ENCODE data around the gene LIFR.
"Not testable (repeated sequence)": the region's sequence is repeated elsewhere in the genome, so short reads cannot be mapped to it uniquely, and the experiment has no call there.

Gene LIFR

DNA sequence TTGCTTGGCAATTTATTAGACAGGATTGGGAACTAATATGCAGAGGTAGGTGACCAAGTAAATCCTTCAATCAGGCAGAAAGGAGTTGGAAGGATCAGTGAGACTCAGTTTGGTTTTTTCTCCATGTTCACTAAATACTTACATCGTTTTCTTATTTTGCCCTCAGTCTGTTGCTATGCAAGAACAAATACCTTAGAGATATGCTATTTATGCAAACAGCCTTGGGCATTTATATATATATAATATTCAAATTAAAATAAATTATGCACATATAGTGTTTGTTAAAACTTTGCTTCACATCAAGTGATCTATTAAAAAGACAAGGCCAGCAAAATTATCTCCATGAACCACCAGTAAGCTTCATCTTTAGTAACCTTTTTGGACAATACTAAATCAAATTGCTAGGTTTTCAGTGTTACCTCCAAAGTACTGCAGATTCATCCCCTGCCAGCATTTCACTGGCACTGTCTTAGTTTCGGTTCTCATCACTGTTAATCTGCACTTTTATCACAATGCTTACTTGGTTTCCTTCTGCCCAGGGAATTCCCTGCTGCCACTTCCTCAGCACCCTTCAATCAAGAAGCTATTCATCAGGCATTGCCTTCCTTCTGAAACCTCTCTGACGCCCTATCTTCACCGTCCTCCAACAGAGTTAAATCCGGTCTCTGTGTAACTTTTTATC is 26.0 kb upstream of the LIFR start:
- no peak for DNase-seq (ENCODE audit: low read depth)

DNA sequence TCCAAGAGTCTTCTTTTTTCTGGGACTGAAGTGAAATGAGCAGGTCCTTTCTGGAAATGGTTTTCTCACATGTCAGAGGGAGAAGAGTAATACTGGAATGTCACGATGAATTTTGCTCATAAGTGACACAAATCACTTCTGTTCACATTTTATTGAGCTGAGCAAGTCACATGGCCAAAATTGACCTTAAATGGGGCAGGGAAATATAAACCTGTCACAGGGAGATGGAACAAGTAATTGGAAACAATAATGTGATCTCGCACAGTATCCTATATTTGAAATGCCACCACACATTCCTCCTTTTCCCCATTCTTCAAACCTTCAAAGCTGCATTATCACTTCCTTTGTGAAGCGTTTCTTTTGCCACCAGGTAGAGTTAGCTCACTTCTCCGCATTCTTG is 25.2 kb upstream of the LIFR start:
- no peak for DNase-seq (ENCODE audit: low read depth)

DNA sequence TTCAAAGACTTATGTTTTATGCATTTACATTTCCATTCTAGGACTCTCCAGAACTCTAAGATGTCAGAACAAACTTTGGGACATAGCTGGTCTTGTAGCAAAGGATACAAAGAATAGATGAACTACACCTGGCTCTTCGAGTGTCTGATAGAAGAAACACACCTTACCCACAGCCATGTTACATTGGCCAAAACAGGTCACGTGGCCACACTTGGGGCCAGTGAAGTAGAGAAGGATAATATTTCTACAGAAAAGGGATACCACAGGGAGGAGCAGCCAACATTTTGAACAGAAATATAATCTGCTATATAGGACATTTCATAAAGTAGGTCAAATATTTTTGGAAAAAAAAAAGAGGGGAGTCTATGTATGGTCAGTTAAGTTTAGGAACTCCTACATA is 22.7 kb upstream of the LIFR start:
- no peak for DNase-seq (ENCODE audit: low read depth)

DNA sequence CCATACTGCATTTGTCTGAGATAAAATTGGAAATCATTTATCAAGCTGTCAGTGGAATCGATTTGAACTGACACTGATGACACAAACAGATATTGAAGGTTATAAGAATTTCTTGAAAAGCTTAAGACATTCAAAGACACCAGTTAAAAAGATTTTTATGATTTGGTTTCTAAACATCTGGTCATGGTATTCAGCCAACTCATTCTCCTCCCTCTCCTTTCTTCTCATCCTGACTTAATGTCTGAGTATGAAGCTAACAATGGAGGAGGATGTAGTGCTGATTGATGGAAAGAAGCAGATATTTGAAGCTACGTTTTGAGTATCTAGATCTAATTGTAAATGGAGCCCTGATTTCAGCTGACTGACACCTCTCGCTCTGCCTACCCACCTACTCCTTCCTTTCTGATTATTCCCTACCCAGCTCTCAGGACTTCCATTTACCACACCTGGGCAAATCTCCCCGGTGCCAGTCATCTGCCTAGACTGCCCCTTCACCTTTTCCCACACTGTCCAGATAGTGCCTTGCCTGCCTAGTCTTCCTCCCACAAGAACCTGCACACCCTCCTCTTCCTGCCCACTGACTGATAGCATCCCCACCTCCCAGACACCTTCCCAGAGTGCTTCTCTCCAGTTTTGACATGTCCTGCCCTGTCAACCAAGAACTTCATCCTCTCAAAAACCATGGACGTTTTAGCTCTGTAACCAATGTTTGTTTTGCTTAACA is 20.7 kb upstream of the LIFR start:
- no peak for DNase-seq (ENCODE audit: low read depth)

DNA sequence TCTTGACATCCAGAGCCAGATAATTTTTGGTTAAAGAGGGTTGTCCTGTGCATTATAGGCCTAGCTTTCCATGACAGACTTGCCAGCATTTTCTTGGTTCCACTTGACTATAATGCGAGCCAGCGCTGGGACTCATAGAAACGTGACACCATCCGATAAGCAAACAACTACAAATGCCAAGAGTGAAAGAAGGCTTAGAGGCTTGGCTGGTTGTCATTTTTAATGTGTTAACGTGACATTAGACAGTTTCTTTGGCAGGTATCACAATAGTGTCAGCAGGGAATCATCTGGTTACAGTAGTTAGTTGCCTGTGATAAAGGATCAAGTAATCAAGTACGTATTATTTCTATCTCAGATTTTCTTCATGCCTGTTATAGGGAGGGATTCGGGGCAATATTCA is 20.0 kb upstream of the LIFR start:
- DNase-seq (ENCODE audit: low read depth) = no peak

DNA sequence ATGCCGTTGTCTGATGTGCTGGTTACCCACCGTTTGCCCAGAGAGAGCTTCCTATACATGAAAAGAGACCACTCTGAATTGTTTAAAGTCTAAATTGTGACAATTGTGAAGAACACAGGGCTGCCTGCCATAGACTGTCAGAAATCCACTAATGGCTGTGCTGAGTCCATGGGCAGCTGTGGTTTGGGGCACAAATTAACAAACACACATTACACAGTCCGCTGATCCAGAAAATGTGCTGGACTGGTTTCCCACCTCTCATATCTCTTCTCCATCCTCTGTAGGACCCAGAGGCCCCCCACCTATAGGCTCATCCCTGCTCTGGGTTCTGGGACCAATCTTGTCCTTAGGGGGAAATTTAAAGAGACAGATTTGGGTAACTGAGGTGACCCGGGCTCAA is 19.0 kb upstream of the LIFR start:
- no peak for DNase-seq (ENCODE audit: low read depth)

DNA sequence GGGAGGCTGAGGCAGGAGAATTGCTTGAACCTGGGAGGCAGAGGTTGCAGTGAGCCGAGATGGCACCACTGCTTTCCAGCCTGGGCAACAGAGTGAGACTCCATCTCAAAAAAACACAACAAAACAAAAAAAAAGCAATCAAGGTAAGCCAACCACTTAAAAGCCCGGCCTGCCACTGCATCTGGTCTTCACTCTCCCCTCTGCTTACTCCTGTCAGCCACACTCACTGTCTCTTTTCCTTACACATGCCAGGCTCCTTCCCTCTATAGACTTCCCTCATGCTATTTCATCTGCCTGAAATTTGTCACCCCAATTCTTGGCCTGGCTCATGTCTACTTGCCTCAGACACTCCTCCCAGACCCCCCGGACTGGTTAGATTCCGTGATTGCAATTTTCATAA is 17.6 kb upstream of the LIFR start:
- no peak for DNase-seq (ENCODE audit: low read depth)

DNA sequence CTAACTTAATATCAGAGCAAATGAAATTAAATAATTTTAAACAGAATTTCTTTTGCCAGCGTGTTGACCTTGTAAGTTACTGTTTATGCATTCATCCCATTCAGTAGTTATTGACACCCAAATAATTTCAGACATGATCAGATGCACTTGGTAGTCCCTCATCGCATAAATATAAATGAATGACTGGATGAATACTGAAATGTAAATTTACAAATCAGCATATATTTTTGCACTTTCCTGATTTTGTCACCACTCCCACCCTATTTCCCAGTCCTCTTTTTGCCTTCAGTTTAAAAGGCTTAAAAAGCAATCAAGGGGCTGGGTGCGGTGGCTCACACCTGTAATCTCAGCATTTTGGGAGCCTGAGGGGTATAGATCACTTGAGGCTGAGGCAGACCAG is 17.1 kb upstream of the LIFR start:
- DNase-seq (ENCODE audit: low read depth) = no peak

DNA sequence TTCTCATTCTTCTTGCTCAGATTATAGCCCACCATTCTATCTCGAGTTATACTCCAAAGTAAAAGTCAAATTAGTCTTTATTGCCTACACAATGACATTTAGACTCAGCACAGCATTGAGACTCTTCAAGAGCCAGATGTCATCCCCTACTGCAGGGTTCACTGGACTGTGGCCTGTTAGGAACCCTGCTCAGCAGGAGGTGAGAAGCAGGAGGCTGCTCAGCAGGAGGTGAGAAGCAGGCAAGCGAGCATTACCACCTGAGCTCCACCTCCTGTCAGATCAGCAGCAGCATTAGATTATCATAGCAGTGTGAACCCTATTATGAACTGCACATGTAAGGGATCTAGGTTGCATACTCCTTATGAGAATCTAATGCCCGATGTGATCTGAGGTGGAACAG is 12.7 kb upstream of the LIFR start:
- DNase-seq (ENCODE audit: low read depth) = no peak

DNA sequence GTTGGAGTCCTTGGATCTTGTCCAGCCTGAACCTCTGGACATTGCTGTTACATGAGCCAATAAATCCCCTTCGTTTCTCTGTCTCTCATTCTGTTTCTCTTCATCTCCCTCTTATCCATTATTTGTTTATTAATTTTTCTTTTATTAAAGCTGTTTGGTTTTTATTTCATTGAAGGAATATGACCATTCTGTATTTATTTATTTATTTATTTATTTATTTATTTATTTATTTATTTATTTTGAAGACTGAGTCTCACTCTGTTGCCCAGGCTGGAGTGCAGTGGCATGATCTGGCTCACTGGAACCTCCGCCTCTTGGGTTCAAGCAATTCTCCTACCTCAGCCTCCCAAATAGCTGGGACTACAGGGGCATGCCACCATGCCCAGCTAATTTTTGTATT is 10.9 kb upstream of the LIFR start:
- not testable (repeated sequence) for DNase-seq (ENCODE audit: low read depth)

DNA sequence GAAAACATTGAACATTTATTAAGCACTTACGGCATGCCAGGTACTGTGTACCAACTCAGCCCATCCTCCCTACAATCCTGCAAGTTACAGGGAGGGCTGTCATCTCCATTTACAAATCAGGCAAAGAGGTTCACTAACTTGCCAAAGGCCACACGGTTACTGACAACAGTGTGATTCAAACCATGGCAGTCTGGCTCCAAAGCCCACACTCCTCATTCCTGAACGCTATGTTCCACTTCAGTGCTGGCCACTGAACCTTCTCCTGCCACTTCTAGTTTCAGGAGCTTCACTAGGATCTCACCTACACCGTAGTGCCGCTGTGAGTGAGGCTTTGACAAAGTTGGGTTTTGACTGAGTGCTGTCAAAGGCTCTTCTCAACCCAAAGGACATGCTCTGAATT is 7.2 kb upstream of the LIFR start:
- no peak for DNase-seq (ENCODE audit: low read depth)

DNA sequence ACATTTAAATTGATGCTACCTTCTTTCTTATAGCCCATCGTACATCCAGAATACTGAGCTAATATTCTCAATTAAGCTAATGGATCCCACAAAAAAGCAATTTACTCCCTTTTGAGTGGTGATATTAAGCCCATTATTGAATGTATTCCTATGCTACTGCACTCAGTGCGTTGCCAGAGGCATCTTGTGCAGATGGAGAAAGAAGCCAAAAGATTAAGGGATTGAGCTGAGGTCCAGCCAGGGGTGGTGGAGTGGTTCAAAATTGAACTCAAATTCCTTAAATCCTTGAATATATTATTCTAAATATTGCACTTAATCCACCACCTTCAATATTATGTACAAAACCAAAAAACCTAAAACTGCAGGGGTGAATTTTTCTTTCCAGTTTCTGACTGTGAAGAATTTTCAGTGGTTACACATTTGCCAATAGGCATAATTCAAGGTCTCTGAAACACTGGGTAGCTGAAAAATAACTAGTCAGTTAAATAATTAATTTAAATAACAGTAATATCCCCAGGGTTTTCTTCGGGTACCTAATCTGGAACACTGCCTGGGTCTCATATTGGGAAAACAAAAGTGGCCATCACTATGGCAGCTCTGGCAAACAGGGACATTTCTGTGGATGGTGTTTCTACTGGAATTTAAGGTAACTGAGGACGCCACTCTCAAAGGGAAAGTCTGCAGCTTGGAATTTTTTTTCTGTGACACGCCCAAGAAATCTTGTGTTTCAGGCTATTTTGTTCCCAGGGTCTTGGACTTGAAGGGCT is 6.2 kb upstream of the LIFR start:
- no peak for DNase-seq (ENCODE audit: low read depth)

DNA sequence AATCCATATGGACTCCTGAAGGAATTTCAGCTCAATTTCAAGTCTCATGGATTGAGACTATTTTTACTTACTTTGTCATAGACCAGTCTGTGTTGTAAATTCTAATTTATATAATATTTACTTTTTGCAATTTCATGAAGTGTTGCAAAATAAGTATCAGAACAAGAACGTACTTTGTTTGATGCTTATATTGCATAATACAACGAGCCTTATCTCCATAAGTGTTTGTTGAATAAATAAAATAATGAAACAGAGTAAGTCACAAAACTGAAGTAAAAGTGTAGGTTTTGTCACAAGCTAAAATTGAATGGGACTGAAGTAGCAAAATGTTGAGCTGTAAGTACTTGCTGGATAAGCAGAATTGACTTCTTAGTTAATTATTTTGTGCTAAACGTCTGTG is 3.0 kb upstream of the LIFR start:
- DNase-seq (ENCODE audit: low read depth) = no peak

DNA sequence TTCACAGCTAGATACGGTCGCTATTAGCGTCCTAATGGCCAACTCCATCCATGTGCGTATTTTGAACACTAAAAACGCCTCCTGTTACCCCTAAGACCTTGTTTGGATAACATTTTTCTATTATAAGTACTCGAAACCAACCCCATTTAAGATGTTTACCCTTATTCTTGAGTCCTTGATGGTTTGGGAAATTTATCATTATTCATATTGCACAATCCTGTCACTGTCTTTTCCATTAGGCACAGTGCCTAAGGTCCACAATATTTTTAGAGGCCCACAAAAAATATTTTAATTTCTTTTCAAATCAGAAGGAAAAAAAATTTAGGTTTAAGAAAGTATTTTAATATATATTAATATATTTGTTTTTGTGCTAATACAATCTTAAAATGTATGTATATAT is 1.3 kb upstream of the LIFR start:
- DNase-seq (ENCODE audit: low read depth) = no peak

DNA sequence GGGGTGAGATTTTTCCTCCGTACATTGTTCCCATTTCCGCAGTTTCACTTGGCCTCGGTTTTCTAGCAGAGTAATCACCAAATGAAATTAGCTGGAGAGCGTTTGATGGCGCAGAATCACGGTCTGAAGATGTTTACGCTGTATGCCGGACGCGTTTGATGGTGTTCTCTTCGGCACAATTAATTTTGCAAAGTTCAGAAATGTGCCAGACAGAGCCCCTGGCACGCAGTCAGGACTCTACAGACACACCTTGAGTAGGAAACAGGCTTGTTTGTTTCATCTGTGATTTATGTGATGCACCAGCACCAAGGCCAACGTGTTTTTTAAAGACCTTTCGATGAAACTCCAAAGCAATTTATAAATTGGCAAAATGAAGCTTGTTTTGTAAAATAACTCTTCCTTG is 863 bp upstream of the LIFR start:
- no peak for DNase-seq (ENCODE audit: low read depth)

DNA sequence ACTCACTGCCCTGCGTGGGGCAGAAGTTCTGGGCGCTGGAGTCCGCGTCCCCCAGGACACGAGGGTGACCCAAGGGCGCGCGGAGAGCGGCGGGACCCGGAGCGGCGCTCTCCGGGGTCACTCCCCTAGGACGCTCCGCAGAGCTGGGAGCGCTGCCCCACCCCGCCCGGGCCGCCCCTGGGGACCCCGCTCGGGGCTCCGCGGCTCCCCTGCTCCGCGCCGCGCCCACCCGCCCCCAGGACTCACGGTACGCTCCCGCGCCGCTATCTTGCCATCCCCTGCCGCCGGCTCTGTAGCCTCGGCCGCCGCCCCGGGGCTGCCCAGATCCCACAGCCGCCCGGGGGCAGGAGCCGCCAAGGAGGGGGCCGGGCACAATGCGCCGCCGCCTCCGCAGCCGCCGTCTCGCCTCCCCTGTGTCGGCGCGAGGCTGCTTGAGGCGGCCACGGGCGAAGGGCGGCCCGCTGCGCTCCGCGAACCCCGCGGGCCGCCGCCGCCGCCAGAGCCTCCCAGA is 303 bp downstream of the LIFR start:
- no peak for DNase-seq (ENCODE audit: low read depth)

DNA sequence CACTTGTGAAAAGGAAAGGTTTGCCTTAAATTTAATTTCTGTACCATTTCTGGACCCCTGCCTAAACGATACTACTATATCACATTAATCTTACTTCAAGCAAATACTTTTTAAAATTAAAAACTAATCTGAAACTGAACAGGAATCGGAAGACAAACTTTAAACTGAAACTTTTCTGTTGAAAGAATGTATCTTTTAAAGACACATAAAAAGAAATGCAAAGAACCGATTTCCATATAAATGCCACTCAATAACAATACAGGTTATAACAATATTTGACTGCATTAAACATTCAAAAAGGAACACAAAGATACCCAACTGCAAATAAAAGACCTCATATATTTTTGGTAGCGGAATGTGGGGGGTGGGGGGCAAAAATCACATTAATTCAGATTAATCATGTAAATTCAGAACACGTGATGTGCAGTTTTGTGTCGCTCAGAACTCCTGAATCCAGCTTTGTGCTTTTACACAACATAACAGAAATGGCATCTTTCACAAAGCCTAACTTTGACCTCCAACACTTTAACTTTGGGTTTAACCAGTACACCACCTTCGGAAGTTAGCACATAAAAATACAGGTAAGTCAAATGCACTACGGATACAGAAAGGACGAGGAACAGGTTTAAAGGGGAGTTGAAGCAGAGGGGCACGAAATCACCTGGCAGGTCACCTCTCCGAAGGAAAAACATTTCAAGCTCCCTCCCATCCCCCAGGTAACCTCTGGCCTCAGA is 925 bp downstream of the LIFR start:
- no peak for DNase-seq (ENCODE audit: low read depth)

DNA sequence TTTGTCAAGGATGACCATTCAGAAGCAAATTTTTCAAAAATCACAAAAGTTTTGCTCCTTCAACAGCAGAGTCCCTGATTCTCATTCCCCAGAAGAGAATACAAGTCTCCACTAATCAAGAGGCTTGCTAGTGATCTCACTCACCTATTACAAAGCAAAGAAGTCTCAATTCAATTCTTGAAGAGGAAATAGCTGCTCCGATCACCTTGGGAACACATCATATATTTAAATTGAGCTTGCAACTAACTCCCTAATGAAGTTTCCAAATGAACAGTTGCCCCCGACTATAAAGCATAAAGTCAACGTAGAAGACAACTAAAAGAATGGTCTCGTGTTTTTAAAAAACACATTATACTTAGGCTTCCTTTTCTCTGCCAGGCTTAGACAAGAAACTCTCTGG is 1.6 kb downstream of the LIFR start:
- DNase-seq (ENCODE audit: low read depth) = no peak

DNA sequence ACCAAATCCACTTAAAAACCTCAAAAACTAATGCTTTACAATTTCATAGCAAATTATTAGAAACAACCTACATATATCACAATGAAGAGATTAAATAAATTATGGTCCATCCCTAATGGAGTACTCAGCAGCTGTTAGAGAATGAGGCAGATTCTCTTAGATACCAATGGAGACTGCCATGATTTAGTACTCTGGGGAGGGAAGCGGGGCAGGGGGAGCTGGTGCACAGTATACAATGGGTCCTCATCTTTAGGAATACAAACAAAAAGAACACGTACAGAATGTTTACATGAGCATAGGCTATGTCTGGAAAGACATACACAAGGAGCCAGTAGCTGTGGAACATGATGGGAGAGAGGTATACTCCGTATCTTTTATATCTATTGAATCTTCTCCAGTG is 2.0 kb downstream of the LIFR start:
- no peak for DNase-seq (ENCODE audit: low read depth)

DNA sequence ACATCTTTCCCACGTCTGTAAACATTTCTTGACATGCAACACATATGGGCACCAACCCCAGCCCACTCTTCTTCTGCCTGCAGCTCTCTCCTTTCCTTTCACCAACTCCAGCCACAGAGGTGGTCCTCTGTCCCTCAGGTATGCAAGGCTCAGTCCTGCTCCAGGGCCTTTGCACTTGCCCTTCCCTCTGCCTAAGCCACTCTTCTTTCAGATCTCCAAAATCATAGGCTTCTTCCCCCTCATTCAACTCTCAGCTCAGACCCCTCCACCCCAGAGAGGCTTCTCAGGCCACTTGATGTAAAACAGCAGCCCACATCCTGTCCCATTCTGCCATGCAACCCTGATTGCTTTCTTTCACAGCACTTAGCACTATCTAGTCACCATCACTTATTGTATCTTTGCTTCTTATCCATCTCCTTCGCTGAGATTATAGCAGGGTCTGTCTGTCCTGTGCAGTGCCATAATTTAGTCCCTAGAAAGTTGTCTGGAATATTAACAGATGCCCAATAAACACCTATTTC is 3.4 kb downstream of the LIFR start:
- DNase-seq (ENCODE audit: low read depth) = no peak

DNA sequence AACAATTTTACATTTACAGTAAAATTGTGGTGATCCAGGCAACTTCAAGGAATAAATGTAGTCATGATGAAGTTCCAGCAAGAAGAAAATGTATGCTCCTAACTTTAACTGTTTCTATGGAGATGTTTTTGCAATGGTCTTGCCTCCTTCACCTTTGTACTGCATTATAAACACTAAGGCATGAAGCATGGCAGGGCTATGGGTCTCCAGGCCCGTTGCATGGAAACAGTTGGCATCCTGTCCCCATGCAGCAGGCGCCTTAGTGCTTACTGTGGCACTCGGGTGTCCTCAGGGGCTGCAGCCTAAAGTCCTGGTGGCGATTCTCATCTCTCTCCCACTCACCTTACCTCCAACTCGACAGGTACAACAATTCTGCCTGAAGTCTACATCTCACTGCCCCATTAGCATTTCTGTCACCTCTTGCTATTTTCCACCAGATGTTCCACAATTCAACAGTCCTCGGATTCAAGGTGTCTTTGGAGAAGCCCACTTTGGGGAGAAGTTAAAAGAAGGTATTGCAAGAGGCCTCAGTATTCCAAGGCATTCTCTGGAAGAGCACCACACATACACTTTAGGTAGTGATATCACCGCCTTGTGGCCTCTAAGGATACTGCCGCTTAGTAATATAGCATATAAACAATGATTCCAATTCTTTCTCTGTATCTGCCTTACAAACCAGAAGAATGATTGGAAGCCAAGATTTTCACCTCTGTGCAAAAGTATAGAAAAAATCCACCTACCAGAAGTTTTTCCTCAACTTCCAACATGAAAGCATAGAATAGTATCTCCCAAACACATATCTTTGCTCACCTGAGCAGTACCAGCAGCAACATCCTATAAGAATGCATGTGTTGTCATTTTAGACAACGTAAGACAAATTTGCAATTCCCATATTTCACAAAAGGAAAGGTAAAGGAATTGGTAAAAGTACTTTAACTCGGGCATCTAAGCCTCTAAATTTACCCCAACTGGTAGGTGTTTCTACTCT is 5.1 kb downstream of the LIFR start:
- DNase-seq (ENCODE audit: low read depth) = no peak
